PFSK-1 (cell line): Measurements from ENCODE around the gene EVA1B.

Source experiments
- FOXP2 ChIP-seq: optimal IDR thresholded peaks from 2 replicates; pipeline ENCODE3; 2011; ENCODE audit warnings: borderline replicate concordance, control low read depth, inconsistent platforms; ENCODE audit not compliant: insufficient read depth; ENCODE audit errors: extremely low read length, extremely low read depth
- POLR2AphosphoS5 ChIP-seq: IDR thresholded peaks from 2 replicates; pipeline ENCODE4 v1.6.1; 2012; ENCODE audit warnings: low read depth, mild to moderate bottlenecking, control low read depth, low read length, moderate library complexity
- REST ChIP-seq, 2 experiments: IDR thresholded peaks; 2 replicates each; pipeline versions ENCODE4 v1.6.1 to v1.8.0; 2011 to 2012; ENCODE audit warnings: low read depth in 2 of 2, low read length in 2 of 2, control low read depth in 1 of 2, inconsistent platforms in 1 of 2, mild to moderate bottlenecking in 1 of 2, moderate library complexity in 1 of 2; ENCODE audit not compliant: insufficient read depth in 1 of 2
- SIN3A ChIP-seq: IDR thresholded peaks from 2 replicates; pipeline ENCODE4 v1.6.1; 2012; ENCODE audit warnings: mild to moderate bottlenecking, low read length, moderate library complexity, borderline replicate concordance; ENCODE audit not compliant: insufficient read depth
- TAF1 ChIP-seq: IDR thresholded peaks from 2 replicates; pipeline ENCODE4 v1.6.1; 2012; ENCODE audit warnings: low read length, control low read depth, borderline replicate concordance; ENCODE audit not compliant: insufficient read depth

EVA1B gene

GRCh38 chr1:36367066-36367465 lies 43.6 kb upstream of the EVA1B start:
- TF ChIP-seq FOXP2: no peak
- no peak for TF ChIP-seq TAF1
- TF ChIP-seq POLR2AphosphoS5: no peak
- no peak for TF ChIP-seq REST (IDR thresholded peaks at IDR 0.05; ENCODE audit: insufficient read depth in 1 of 2, low read depth in 2 of 2, low read length in 2 of 2)
- no peak for TF ChIP-seq SIN3A

GRCh38 chr1:36366091-36366661 lies 42.7 kb upstream of the EVA1B start:
- TF ChIP-seq REST (IDR thresholded peaks at IDR 0.05; ENCODE audit: insufficient read depth in 1 of 2, low read depth in 2 of 2, low read length in 2 of 2): no peak
- no peak for TF ChIP-seq POLR2AphosphoS5
- TF ChIP-seq FOXP2: no peak
- no peak for TF ChIP-seq TAF1
- TF ChIP-seq SIN3A: no peak

GRCh38 chr1:36365381-36365780 lies 41.9 kb upstream of the EVA1B start:
- TF ChIP-seq SIN3A: no peak
- TF ChIP-seq FOXP2: no peak
- TF ChIP-seq REST (IDR thresholded peaks at IDR 0.05; ENCODE audit: insufficient read depth in 1 of 2, low read depth in 2 of 2, low read length in 2 of 2): no peak
- TF ChIP-seq POLR2AphosphoS5: no peak
- TF ChIP-seq TAF1: no peak

- TF ChIP-seq TAF1 (no peak), POLR2AphosphoS5 (no peak), SIN3A (no peak), FOXP2 (no peak), REST (IDR thresholded peaks at IDR 0.05; ENCODE audit: insufficient read depth in 1 of 2, low read depth in 2 of 2, low read length in 2 of 2) (no peak)
Measured at GRCh38 chr1:36359911-36360550, 36.6 kb upstream of the EVA1B start.
